GM12878 (cell line): Measurements from ENCODE around the gene LOXL3.

Source experiments
- BCL11A ChIP-seq: IDR thresholded peaks from 2 replicates; pipeline ENCODE4 v1.6.1; 2011; ENCODE audit warnings: low read depth, low read length
- CREB1 ChIP-seq: IDR thresholded peaks from 2 replicates; pipeline ENCODE4 v1.6.1; 2012; ENCODE audit warnings: low read depth, mild to moderate bottlenecking, inconsistent platforms
- ETV6 ChIP-seq, 2 experiments: fragments of 450-650 bp in 1 of 2; IDR thresholded peaks in 1 of 2; conservative IDR thresholded peaks in 1 of 2; 2 replicates each; pipeline ENCODE4 v1.6.1; 2014; ENCODE audit warnings: antibody characterized with exemption in 1 of 2, borderline replicate concordance in 1 of 2, low read depth in 1 of 2, mild to moderate bottlenecking in 1 of 2, moderate library complexity in 1 of 2
- MTA2 ChIP-seq: fragments of 450-650 bp; IDR thresholded peaks from 2 replicates; pipeline ENCODE4 v1.6.1; 2016; ENCODE audit warnings: low read depth, mild to moderate bottlenecking, moderate library complexity
- MXI1 ChIP-seq: fragments of 150-350 bp; IDR thresholded peaks from 2 replicates; pipeline ENCODE4 v1.6.1; 2011; ENCODE audit warnings: low read depth, mild to moderate bottlenecking, inconsistent platforms, low read length, improper control_type of control experiment
- NFYA ChIP-seq: IDR thresholded peaks from 2 replicates; pipeline ENCODE4 v1.6.1; 2011; ENCODE audit warnings: low read depth, mild to moderate bottlenecking, low read length, improper control_type of control experiment, borderline replicate concordance
- POLR2AphosphoS5 ChIP-seq: IDR thresholded peaks from 2 replicates; pipeline ENCODE4 v1.6.1; 2011; ENCODE audit warnings: mild to moderate bottlenecking, low read length, inconsistent platforms
- TCF12 ChIP-seq: IDR thresholded peaks from 2 replicates; pipeline ENCODE4 v1.6.1; 2011; ENCODE audit warnings: low read depth, mild to moderate bottlenecking, low read length
- ZZZ3 ChIP-seq: IDR thresholded peaks from 2 replicates; pipeline ENCODE4 v1.6.1; 2011; ENCODE audit warnings: low read depth; ENCODE audit not compliant: control insufficient read depth, insufficient read length
- TF ChIP-seq, protein P1 (sequence below), 3 experiments: IDR thresholded peaks in 2 of 3; conservative IDR thresholded peaks in 1 of 3; 2 replicates each; pipeline ENCODE4 v1.5.1; 2011; ENCODE audit warnings: low read depth in 3 of 3, low read length in 3 of 3, mild to moderate bottlenecking in 3 of 3, control low read depth in 2 of 3, moderate library complexity in 2 of 3, inconsistent platforms in 1 of 3, mixed read lengths in 1 of 3; ENCODE audit not compliant: control insufficient read depth in 2 of 3, insufficient read depth in 1 of 3; ENCODE audit errors: extremely low read depth in 1 of 3
- TF ChIP-seq, protein P2 (sequence below): IDR thresholded peaks from 2 replicates; pipeline ENCODE4 v1.6.1; 2011; ENCODE audit warnings: low read depth, low read length, improper control_type of control experiment, borderline replicate concordance

DNA sequence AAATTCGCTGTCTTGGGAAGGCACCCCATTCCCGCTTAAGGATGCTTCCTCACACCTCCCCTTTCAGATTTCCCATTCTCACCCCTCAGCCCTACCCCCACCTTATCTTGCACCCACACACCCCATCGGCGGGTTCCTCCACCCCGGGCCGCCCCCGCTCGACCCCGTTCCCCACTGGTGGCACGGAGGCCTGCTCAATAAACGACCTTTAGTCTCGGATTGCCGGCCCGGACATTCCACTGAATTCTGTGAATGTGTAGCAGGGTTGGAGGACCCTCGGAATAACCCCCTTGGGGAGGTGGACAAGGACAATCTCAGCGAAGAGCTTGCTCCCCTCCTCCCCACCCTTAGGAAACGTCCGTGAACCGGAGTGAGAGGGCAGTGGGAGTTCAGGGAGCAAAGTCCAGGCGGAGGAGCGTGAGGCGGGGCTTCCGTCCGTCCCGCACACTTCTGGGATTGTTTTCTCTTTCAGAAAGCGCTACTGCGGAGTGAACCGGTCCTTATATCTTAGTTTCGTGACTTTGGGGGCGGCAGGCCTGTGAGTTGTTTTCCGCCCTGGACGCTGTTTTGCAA, 51.5 kb downstream of the LOXL3 start:
- no peak for TF ChIP-seq POLR2AphosphoS5
- TF ChIP-seq, protein P1, sequence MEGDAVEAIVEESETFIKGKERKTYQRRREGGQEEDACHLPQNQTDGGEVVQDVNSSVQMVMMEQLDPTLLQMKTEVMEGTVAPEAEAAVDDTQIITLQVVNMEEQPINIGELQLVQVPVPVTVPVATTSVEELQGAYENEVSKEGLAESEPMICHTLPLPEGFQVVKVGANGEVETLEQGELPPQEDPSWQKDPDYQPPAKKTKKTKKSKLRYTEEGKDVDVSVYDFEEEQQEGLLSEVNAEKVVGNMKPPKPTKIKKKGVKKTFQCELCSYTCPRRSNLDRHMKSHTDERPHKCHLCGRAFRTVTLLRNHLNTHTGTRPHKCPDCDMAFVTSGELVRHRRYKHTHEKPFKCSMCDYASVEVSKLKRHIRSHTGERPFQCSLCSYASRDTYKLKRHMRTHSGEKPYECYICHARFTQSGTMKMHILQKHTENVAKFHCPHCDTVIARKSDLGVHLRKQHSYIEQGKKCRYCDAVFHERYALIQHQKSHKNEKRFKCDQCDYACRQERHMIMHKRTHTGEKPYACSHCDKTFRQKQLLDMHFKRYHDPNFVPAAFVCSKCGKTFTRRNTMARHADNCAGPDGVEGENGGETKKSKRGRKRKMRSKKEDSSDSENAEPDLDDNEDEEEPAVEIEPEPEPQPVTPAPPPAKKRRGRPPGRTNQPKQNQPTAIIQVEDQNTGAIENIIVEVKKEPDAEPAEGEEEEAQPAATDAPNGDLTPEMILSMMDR (IDR thresholded peaks at IDR 0.05 in 2 of 3, conservative IDR thresholded peaks at IDR 0.05 in 1 of 3; ENCODE audit: control insufficient read depth in 2 of 3, extremely low read depth in 1 of 3, insufficient read depth in 1 of 3, low read depth in 3 of 3, low read length in 3 of 3): no peak
- TF ChIP-seq NFYA: no peak
- TF ChIP-seq, protein P2, sequence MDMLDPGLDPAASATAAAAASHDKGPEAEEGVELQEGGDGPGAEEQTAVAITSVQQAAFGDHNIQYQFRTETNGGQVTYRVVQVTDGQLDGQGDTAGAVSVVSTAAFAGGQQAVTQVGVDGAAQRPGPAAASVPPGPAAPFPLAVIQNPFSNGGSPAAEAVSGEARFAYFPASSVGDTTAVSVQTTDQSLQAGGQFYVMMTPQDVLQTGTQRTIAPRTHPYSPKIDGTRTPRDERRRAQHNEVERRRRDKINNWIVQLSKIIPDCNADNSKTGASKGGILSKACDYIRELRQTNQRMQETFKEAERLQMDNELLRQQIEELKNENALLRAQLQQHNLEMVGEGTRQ: no peak
- TF ChIP-seq MXI1: no peak
- TF ChIP-seq CREB1: no peak
- TF ChIP-seq TCF12: no peak
- no peak for TF ChIP-seq ETV6 (conservative IDR thresholded peaks at IDR 0.05 in 1 of 2, IDR thresholded peaks at IDR 0.05 in 1 of 2; ENCODE audit: borderline replicate concordance in 1 of 2, low read depth in 1 of 2)
- TF ChIP-seq ZZZ3: no peak
- no peak for TF ChIP-seq MTA2
- no peak for TF ChIP-seq BCL11A
